Psoas muscle (tissue), 8 donors: ENCODE results near the gene CDK19. TPM values are rescaled to one million over a fixed set of nuclear protein-coding genes. Genes with fewer than 3 reads are reported as not detected.

Source experiments
- ATAC-seq, 4 donors: fragments of 200-7000 bp; cut with Tn5 transposase; one replicate each; pipeline ENCODE4 v1.9.1; 2020; ENCODE audit warnings: moderate library complexity in 3 of 4, mild to moderate bottlenecking in 2 of 4
- DNase-seq, 2 donors: peaks; one replicate each; pipeline ENCODE4 v3.0.0-alpha.2; 2020
- H3K27ac ChIP-seq: fragments of 200-600 bp; one replicate; pipeline ENCODE4 v1.8.0; 2022
- H3K27me3 ChIP-seq, 3 donors: fragments of 200-600 bp in 1 of 3; one replicate each; pipeline versions ENCODE4 v1.6.1 to v1.8.0; 2013 to 2022; ENCODE audit warnings: low read length in 2 of 3, mild to moderate bottlenecking in 2 of 3, moderate library complexity in 1 of 3; ENCODE audit not compliant: insufficient read depth in 3 of 3
- H3K36me3 ChIP-seq, 2 donors: fragments of 200-600 bp in 1 of 2; one replicate each; pipeline versions ENCODE4 v1.6.1 to v1.8.0; 2013 to 2022; ENCODE audit warnings: low read depth in 1 of 2, mild to moderate bottlenecking in 1 of 2, moderate library complexity in 1 of 2; ENCODE audit not compliant: insufficient read depth in 1 of 2
- H3K4me1 ChIP-seq: fragments of 200-600 bp; one replicate; pipeline ENCODE4 v1.8.0; 2022
- H3K4me3 ChIP-seq: fragments of 200-600 bp; one replicate; pipeline ENCODE4 v1.8.0; 2022; ENCODE audit warnings: mild to moderate bottlenecking
- H3K9me3 ChIP-seq: fragments of 200-600 bp; one replicate; pipeline ENCODE4 v1.8.0; 2022
- WGBS, 3 donors: extraction: QIAGEN DNeasy Blood & Tissue Kit; methylation state at CpG; one replicate each; pipeline versions ENCODE4 v1.1.6 to v1.1.7; 2013; 5-methylcytosine and 5-hydroxymethylcytosine counted together
- intact Hi-C, 2 donors: fragments of 100-400 bp; cut with DNase I; formaldehyde crosslinking; loops; one replicate each; pipeline versions ENCODE4 v1.11.0 to v1.14.2; 2022
- polyA plus RNA-seq, 3 donors: library from polyadenylated mRNA; stranded (reverse); fragments of 200-250 nt; gene quantifications; one replicate each; pipeline ENCODE4 v1.2.3, GENCODE V29; 2013
- total RNA-seq, 4 donors: library from RNA; stranded (reverse); fragmentation: NEBNext Ultra II Directional in 2 of 4; extraction: Animal tissue kit (Norgen Biotek cat#: 25700) in 2 of 4; gene quantifications; one replicate each; pipeline versions ENCODE4 v1.2.1 to v1.2.4, GENCODE V29; 2021 to 2023
- TF ChIP-seq, protein P1 (sequence below): fragments of 200-600 bp; IDR thresholded peaks from one replicate; pipeline ENCODE4 v1.8.0; 2022; ENCODE audit warnings: antibody characterized with exemption
- donor health status: healthy with polysubstance abuse.
- donor health status: DM: no; HTN: no; CAD: no; lungs with moderate emphysema.
- donor health status: Bipolar disorder and iron deficiency.
- donor health status: healthy.
- donor health status: DM: yes; HTN: yes; CAD: no.
- donor health status: DM: no; HTN: no; CAD: no.
- donor health status: DM: no; HTN: no; CAD: no.
- donor health status: DM: yes; HTN: yes; CAD: no.

The CDK19 gene
- total and polyA plus RNA-seq, 7 donors: 2.2 to 11.6 (median 5.5) TPM

DNA sequence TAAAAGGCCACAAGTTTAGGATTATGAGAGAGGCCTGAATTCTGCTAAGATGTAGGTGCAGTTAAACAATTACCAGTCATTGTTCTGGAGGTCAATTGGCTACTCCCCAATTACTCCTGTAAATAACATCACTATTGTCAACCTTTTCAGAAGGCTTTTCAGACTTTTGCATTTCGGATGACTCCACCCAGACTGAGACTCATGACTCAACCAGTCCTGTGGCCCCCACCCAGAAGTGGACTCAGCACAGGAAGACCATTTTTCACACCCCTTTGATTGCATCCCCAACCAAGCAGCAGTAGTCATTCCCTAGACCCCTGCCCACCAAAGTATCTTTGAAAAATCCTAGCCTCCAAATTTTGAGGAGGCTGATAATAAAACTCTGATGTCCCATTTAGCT is 199.5 kb downstream of the CDK19 start:
- WGBS, 3 donors: 53 to 86% (median 74%) methylated on average over 1 of the region's 1 CpG
- Histone ChIP-seq H3K27me3 (no peaks in the 10 kb centered on the region), H3K9me3 (no peaks in the 10 kb centered on the region), H3K36me3 (peaks cover 0 to 47% of the 10 kb centered on the region in 2 donors), H3K4me1 (no peaks in the 10 kb centered on the region), H3K4me3 (no peak overlapping the region), H3K27ac (no peak overlapping the region)
- intact Hi-C loops: no loop called here
- no peak for DNase-seq
- TF ChIP-seq, protein P1, sequence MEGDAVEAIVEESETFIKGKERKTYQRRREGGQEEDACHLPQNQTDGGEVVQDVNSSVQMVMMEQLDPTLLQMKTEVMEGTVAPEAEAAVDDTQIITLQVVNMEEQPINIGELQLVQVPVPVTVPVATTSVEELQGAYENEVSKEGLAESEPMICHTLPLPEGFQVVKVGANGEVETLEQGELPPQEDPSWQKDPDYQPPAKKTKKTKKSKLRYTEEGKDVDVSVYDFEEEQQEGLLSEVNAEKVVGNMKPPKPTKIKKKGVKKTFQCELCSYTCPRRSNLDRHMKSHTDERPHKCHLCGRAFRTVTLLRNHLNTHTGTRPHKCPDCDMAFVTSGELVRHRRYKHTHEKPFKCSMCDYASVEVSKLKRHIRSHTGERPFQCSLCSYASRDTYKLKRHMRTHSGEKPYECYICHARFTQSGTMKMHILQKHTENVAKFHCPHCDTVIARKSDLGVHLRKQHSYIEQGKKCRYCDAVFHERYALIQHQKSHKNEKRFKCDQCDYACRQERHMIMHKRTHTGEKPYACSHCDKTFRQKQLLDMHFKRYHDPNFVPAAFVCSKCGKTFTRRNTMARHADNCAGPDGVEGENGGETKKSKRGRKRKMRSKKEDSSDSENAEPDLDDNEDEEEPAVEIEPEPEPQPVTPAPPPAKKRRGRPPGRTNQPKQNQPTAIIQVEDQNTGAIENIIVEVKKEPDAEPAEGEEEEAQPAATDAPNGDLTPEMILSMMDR: no peak
- no peak for ATAC-seq

GRCh38 chr6:110614586-110614985 is 200.7 kb downstream of the CDK19 start:
- 62 to 75% (median 74%) methylated on average over 5 of the region's 5 CpGs for WGBS, 3 donors
- Histone ChIP-seq H3K4me1 (no peaks in the 10 kb centered on the region), H3K4me3 (no peak overlapping the region), H3K36me3 (peaks cover 0 to 38% of the 10 kb centered on the region in 2 donors), H3K27ac (no peak overlapping the region), H3K9me3 (no peaks in the 10 kb centered on the region), H3K27me3 (no peaks in the 10 kb centered on the region)
- DNase-seq: no peak
- intact Hi-C loops: no loop called here
- ATAC-seq: no peak
- TF ChIP-seq, protein P1: no peak

DNA sequence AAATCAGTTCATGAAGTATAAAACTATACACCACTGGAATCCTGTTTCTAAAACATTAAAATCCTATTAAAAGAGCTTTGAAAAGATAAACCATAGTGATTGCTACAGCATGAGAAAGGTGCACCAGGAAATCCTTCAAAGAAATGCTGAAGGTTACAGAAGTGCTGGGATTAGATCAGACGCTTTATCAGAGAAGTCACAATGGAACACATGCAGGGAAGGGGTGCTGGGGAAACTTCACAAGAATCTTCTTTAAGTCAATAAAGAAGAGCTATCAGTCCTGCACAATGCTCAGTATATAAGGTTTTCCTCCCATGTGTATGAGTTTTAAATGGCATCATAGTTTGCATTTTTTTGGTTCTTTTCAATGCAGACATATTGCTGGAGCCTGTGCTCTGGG is 201.2 kb downstream of the CDK19 start:
- Histone ChIP-seq H3K9me3 (no peaks in the 10 kb centered on the region), H3K27me3 (no peaks in the 10 kb centered on the region), H3K36me3 (peaks cover 0 to 38% of the 10 kb centered on the region in 2 donors), H3K4me1 (no peaks in the 10 kb centered on the region), H3K4me3 (no peak overlapping the region), H3K27ac (no peak overlapping the region)
- 93 to 94% (median 93%) methylated on average over 1 of the region's 1 CpG for WGBS, 3 donors
- intact Hi-C loops: no loop called here
- DNase-seq: no peak
- no peak for ATAC-seq
- TF ChIP-seq, protein P1: no peak

DNA sequence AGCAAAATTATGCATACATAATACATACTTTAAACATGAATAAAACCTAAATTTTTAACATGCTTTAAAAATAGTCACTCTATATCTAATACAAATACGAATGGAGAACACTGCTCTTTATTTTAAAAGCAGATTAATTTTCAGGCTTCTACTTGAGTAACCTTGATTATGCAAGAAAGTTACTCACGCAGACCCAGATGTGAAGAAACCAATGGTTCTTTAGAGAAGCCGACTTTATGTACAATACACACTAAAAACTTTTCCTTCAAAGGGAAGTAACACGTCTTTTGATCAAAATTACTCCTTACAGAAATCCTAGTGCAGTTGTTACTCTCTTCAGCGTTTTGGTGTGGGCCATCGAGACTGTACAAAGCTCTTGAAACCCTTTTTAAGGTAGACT is 201.9 kb downstream of the CDK19 start:
- intact Hi-C loops: no loop called here
- DNase-seq: no peak
- WGBS, 3 donors: 92 to 93% (median 92%) methylated on average over 6 of the region's 6 CpGs
- H3K36me3 ChIP-seq: peaks cover 0 to 38% of the 10 kb centered on the region in 2 donors
- TF ChIP-seq, protein P1: no peak
- no peaks in the 10 kb centered on the region for H3K27me3 ChIP-seq
- no peak overlapping the region for H3K4me3 ChIP-seq
- no peaks in the 10 kb centered on the region for H3K4me1 ChIP-seq
- ATAC-seq: no peak
- H3K27ac ChIP-seq: no peak overlapping the region
- H3K9me3 ChIP-seq: no peaks in the 10 kb centered on the region

- H3K4me1 ChIP-seq: no peaks in the 10 kb centered on the region
- no peaks in the 10 kb centered on the region for H3K27me3 ChIP-seq
- DNase-seq: no peak
- no peak overlapping the region for H3K4me3 ChIP-seq
- no peak overlapping the region for H3K27ac ChIP-seq
- peaks cover 0 to 38% of the 10 kb centered on the region in 2 donors for H3K36me3 ChIP-seq
- no peaks in the 10 kb centered on the region for H3K9me3 ChIP-seq
- WGBS, 3 donors: 95 to 100% (median 98%) methylated on average over 1 of the region's 1 CpG
- intact Hi-C loops: no loop called here
- no peak for ATAC-seq
- TF ChIP-seq, protein P1: no peak
Measured at GRCh38 chr6:110612298-110612697, 203.0 kb downstream of the CDK19 start.
